Keratinocyte (primary cell): Measurements from ENCODE around the gene LPAR5. TPM values are rescaled to one million over a fixed set of nuclear protein-coding genes. Genes with fewer than 3 reads are reported as not detected.

ENCODE experiments used
- DNase-seq: peaks from one replicate; pipeline ENCODE4 v3.0.0-alpha.2; 2011; ENCODE audit warnings: low read depth, missing footprints, low spot score
- FAIRE-seq: peaks from 2 replicates; lab custom pipeline; 2011; peaks lifted over from hg19 to GRCh38; lab: Jason Lieb, UNC
- H2AFZ ChIP-seq: 2 replicates; pipeline ENCODE4 v1.6.0; 2012; ENCODE audit warnings: low read length, control low read depth, inconsistent platforms; ENCODE audit not compliant: control insufficient read depth
- H3K27ac ChIP-seq: 2 replicates; pipeline ENCODE4 v1.5.1; 2011; ENCODE audit warnings: low read length; ENCODE audit not compliant: control insufficient read depth, insufficient read depth
- H3K27me3 ChIP-seq: 3 replicates; pipeline ENCODE4 v1.6.0; 2011; ENCODE audit warnings: low read length; ENCODE audit not compliant: control insufficient read depth, insufficient read depth; ENCODE audit errors: extremely low read depth
- H3K36me3 ChIP-seq, 2 experiments: 2 replicates in 1 of 2; 3 replicates in 1 of 2; pipeline ENCODE4 v1.5.1; 2011; ENCODE audit warnings: low read length in 2 of 2, mild to moderate bottlenecking in 1 of 2; ENCODE audit not compliant: control insufficient read depth in 2 of 2, insufficient read depth in 2 of 2; ENCODE audit errors: extremely low read depth in 1 of 2
- H3K4me1 ChIP-seq: 3 replicates; pipeline ENCODE4 v1.5.1; 2011; ENCODE audit warnings: low read length; ENCODE audit not compliant: control insufficient read depth, insufficient read depth; ENCODE audit errors: extremely low read depth
- H3K4me2 ChIP-seq: 3 replicates; pipeline ENCODE4 v1.6.0; 2011; ENCODE audit warnings: low read depth, low read length; ENCODE audit not compliant: control insufficient read depth, insufficient read depth; ENCODE audit errors: extremely low read depth
- H3K4me3 ChIP-seq, 3 experiments: fragments of 200-600 bp in 1 of 3; sonication (generic) in 1 of 3; 2 replicates in 2 of 3; 3 replicates in 1 of 3; pipeline ENCODE4 v1.5.1; 2011 to 2016; ENCODE audit warnings: low read length in 3 of 3, mild to moderate bottlenecking in 3 of 3, control low read depth in 2 of 3, inconsistent platforms in 1 of 3, low read depth in 1 of 3, mixed read lengths in 1 of 3, mixed run types in 1 of 3, moderate library complexity in 1 of 3; ENCODE audit not compliant: control insufficient read depth in 2 of 3, insufficient read depth in 2 of 3; ENCODE audit errors: extremely low read depth in 1 of 3
- H3K79me2 ChIP-seq: 2 replicates; pipeline ENCODE4 v1.6.0; 2012; ENCODE audit warnings: low read length; ENCODE audit not compliant: control insufficient read depth, insufficient read depth
- H3K9ac ChIP-seq: 3 replicates; pipeline ENCODE4 v1.6.0; 2011; ENCODE audit warnings: low read length; ENCODE audit not compliant: control insufficient read depth, insufficient read depth; ENCODE audit errors: extremely low read depth
- H3K9me1 ChIP-seq: 3 replicates; pipeline ENCODE4 v1.6.0; 2011; ENCODE audit warnings: low read length; ENCODE audit not compliant: control insufficient read depth, insufficient read depth; ENCODE audit errors: extremely low read depth
- H3K9me3 ChIP-seq: 2 replicates; pipeline ENCODE4 v1.5.1; 2012; ENCODE audit warnings: low read depth, low read length; ENCODE audit not compliant: control insufficient read depth
- H4K20me1 ChIP-seq: 3 replicates; pipeline ENCODE4 v1.6.0; 2011; ENCODE audit warnings: low read length; ENCODE audit not compliant: control insufficient read depth, insufficient read depth; ENCODE audit errors: extremely low read depth
- EZH2 ChIP-seq: IDR thresholded peaks from one replicate; pipeline ENCODE4 v1.6.1; 2012; ENCODE audit warnings: inconsistent platforms, mild to moderate bottlenecking, low read length, moderate library complexity
- dilution Hi-C: fragments of 300-500 bp; cut with MboI; formaldehyde crosslinking; loops from one replicate; pipeline ENCODE4 v1.7.0; 2020; ENCODE audit warnings: low sequenced_read_pairs; ENCODE audit not compliant: extremely low pct_ligation_motif_present
- polyA plus RNA-seq, 5 experiments: library from polyadenylated mRNA; depleted of rRNA in 3 of 5; stranded (reverse) in 3 of 5; stranded (forward) in 1 of 5; unstranded in 1 of 5; fragments of >200 nt; gene quantifications; 1 replicate in 1 of 5; 2 replicates in 3 of 5; 3 replicates in 1 of 5; pipeline versions ENCODE4 v1.2.1 to v1.2.3, GENCODE V29; 2011 to 2012; ENCODE audit warnings: missing spikeins in 2 of 5, low read depth in 1 of 5, low replicate concordance in 1 of 5
- TF ChIP-seq, protein P1 (sequence below), 3 experiments: IDR thresholded peaks in 1 of 3; conservative IDR thresholded peaks in 1 of 3; optimal IDR thresholded peaks in 1 of 3; 2 replicates in 2 of 3; 3 replicates in 1 of 3; pipeline versions ENCODE3 to v1.5.1; 2011; ENCODE audit warnings: low read length in 3 of 3, mild to moderate bottlenecking in 3 of 3, moderate library complexity in 2 of 3, control low read depth in 1 of 3, inconsistent platforms in 1 of 3; ENCODE audit not compliant: insufficient read depth in 2 of 3; ENCODE audit errors: extremely low read depth in 1 of 3

The LPAR5 gene
- polyA plus RNA-seq, 1 donor (not counting 4 experiments of a cell fraction or from before 2014, with no cell fraction given), result 8.3 TPM

GRCh38 chr12:6620885-6621274 lies 14.9 kb downstream of the LPAR5 start:
- H3K9ac ChIP-seq, result no peak overlapping the region
- TF ChIP-seq, protein P1, sequence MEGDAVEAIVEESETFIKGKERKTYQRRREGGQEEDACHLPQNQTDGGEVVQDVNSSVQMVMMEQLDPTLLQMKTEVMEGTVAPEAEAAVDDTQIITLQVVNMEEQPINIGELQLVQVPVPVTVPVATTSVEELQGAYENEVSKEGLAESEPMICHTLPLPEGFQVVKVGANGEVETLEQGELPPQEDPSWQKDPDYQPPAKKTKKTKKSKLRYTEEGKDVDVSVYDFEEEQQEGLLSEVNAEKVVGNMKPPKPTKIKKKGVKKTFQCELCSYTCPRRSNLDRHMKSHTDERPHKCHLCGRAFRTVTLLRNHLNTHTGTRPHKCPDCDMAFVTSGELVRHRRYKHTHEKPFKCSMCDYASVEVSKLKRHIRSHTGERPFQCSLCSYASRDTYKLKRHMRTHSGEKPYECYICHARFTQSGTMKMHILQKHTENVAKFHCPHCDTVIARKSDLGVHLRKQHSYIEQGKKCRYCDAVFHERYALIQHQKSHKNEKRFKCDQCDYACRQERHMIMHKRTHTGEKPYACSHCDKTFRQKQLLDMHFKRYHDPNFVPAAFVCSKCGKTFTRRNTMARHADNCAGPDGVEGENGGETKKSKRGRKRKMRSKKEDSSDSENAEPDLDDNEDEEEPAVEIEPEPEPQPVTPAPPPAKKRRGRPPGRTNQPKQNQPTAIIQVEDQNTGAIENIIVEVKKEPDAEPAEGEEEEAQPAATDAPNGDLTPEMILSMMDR (optimal IDR thresholded peaks at IDR 0.05 in 1 of 3, IDR thresholded peaks at IDR 0.05 in 1 of 3, conservative IDR thresholded peaks at IDR 0.05 in 1 of 3; ENCODE audit: extremely low read depth in 1 of 3, insufficient read depth in 2 of 3, low read length in 3 of 3), result no peak
- no peak for TF ChIP-seq EZH2
- H3K27me3 ChIP-seq, result no peaks in the 10 kb centered on the region
- no peaks in the 10 kb centered on the region for H4K20me1 ChIP-seq
- peaks cover 2% of the 10 kb centered on the region for H3K79me2 ChIP-seq
- H3K9me1 ChIP-seq, result no peaks in the 10 kb centered on the region
- FAIRE-seq (no peak), DNase-seq (no peak)
- H2AFZ ChIP-seq, result no peak overlapping the region
- H3K9me3 ChIP-seq, result no peaks in the 10 kb centered on the region
- H3K27ac ChIP-seq, result no peak overlapping the region
- no peak overlapping the region for H3K4me2 ChIP-seq
- no peak overlapping the region for H3K4me3 ChIP-seq
- dilution Hi-C loops, result no loop called here
- no peaks in the 10 kb centered on the region for H3K4me1 ChIP-seq
- peaks cover 11 to 16% of the 10 kb centered on the region in 2 experiments for H3K36me3 ChIP-seq

- no peak overlapping the region for H3K27ac ChIP-seq
- H3K9ac ChIP-seq, result no peak overlapping the region
- DNase-seq (no peak), FAIRE-seq (no peak)
- H3K79me2 ChIP-seq, result peaks cover 2% of the 10 kb centered on the region
- no peaks in the 10 kb centered on the region for H3K9me1 ChIP-seq
- H2AFZ ChIP-seq, result no peak overlapping the region
- TF ChIP-seq EZH2, result no peak
- TF ChIP-seq, protein P1 (optimal IDR thresholded peaks at IDR 0.05 in 1 of 3, IDR thresholded peaks at IDR 0.05 in 1 of 3, conservative IDR thresholded peaks at IDR 0.05 in 1 of 3; ENCODE audit: extremely low read depth in 1 of 3, insufficient read depth in 2 of 3, low read length in 3 of 3), result peak in 1 of 3 experiments; percentile 33
- dilution Hi-C loops, result no loop called here
- H4K20me1 ChIP-seq, result no peaks in the 10 kb centered on the region
- no peaks in the 10 kb centered on the region for H3K27me3 ChIP-seq
- H3K9me3 ChIP-seq, result no peaks in the 10 kb centered on the region
- H3K4me1 ChIP-seq, result no peaks in the 10 kb centered on the region
- peaks cover 11 to 16% of the 10 kb centered on the region in 2 experiments for H3K36me3 ChIP-seq
- no peak overlapping the region for H3K4me2 ChIP-seq
- no peak overlapping the region for H3K4me3 ChIP-seq
Measured at GRCh38 chr12:6620137-6620884, 15.4 kb downstream of the LPAR5 start.
